ENCODE data around the gene SFT2D1. TPM values are rescaled to one million over a fixed set of nuclear protein-coding genes. Genes with fewer than 3 reads are reported as not detected.

SFT2D1 gene
- total RNA-seq, 1 donor from 2014 or later, result 23.3 TPM

GRCh38 chr6:166325383-166326042 is 16.8 kb downstream of the SFT2D1 start:
- intact Hi-C loops (cut with DNase I), result no loop called here
- Histone ChIP-seq H3K36me3 (peaks cover 0 to 45% of the 10 kb centered on the region in 2 donors), H3K9me3 (no peaks in the 10 kb centered on the region), H3K27me3 (no peaks in the 10 kb centered on the region), H3K4me3 (no peak overlapping the region), H3K27ac (no peak overlapping the region), H3K4me1 (no peaks in the 10 kb centered on the region)
- no peak for DNase-seq (ENCODE audit: extremely low spot score in 2 of 2)
- TF ChIP-seq POLR2AphosphoS5 (IDR thresholded peaks at IDR 0.05; ENCODE audit: insufficient read depth in 1 of 2, low read depth in 1 of 2), result no peak
- TF ChIP-seq POLR2A (IDR thresholded peaks at IDR 0.05), result no peak
- TF ChIP-seq CTCF (IDR thresholded peaks at IDR 0.05), result no peak

GRCh38 chr6:166323395-166323794 is 18.9 kb downstream of the SFT2D1 start:
- H3K27ac ChIP-seq, result no peak overlapping the region
- intact Hi-C loops (cut with DNase I), result no loop called here
- peak; percentile 19 to 20 for DNase-seq (ENCODE audit: extremely low spot score in 2 of 2)
- H3K9me3 ChIP-seq, result no peaks in the 10 kb centered on the region
- H3K4me1 ChIP-seq, result no peaks in the 10 kb centered on the region
- TF ChIP-seq CTCF (IDR thresholded peaks at IDR 0.05) (no peak), POLR2AphosphoS5 (IDR thresholded peaks at IDR 0.05; ENCODE audit: insufficient read depth in 1 of 2, low read depth in 1 of 2) (no peak), POLR2A (IDR thresholded peaks at IDR 0.05) (no peak)
- H3K27me3 ChIP-seq, result no peaks in the 10 kb centered on the region
- no peak overlapping the region for H3K4me3 ChIP-seq
- H3K36me3 ChIP-seq, result peaks cover 0 to 44% of the 10 kb centered on the region in 2 donors

GRCh38 chr6:166318649-166319600 is 23.4 kb downstream of the SFT2D1 start:
- H3K36me3 ChIP-seq, result peaks cover 0 to 22% of the 10 kb centered on the region in 2 donors
- no peak overlapping the region for H3K4me3 ChIP-seq
- H3K27ac ChIP-seq, result no peak overlapping the region
- TF ChIP-seq CTCF (IDR thresholded peaks at IDR 0.05), result no peak
- no peak for TF ChIP-seq POLR2A (IDR thresholded peaks at IDR 0.05)
- TF ChIP-seq POLR2AphosphoS5 (IDR thresholded peaks at IDR 0.05; ENCODE audit: insufficient read depth in 1 of 2, low read depth in 1 of 2), result no peak
- intact Hi-C loops (cut with DNase I), result loop anchor here (10.0 kb wide), 1 partner anchor 76 kb away; no protein-coding TSS in a partner anchor
- no peaks in the 10 kb centered on the region for H3K27me3 ChIP-seq
- no peaks in the 10 kb centered on the region for H3K9me3 ChIP-seq
- no peaks in the 10 kb centered on the region for H3K4me1 ChIP-seq
- no peak for DNase-seq (ENCODE audit: extremely low spot score in 2 of 2)

GRCh38 chr6:166318227-166318626 is 24.1 kb downstream of the SFT2D1 start:
- no peak for DNase-seq (ENCODE audit: extremely low spot score in 2 of 2)
- H3K27me3 ChIP-seq, result no peaks in the 10 kb centered on the region
- no peak overlapping the region for H3K27ac ChIP-seq
- TF ChIP-seq POLR2A (IDR thresholded peaks at IDR 0.05) (no peak), POLR2AphosphoS5 (IDR thresholded peaks at IDR 0.05; ENCODE audit: insufficient read depth in 1 of 2, low read depth in 1 of 2) (no peak), CTCF (IDR thresholded peaks at IDR 0.05) (no peak)
- intact Hi-C loops (cut with DNase I), result loop anchor here (10.0 kb wide), 1 partner anchor 77 kb away; no protein-coding TSS in a partner anchor
- H3K9me3 ChIP-seq, result no peaks in the 10 kb centered on the region
- H3K4me1 ChIP-seq, result no peaks in the 10 kb centered on the region
- peaks cover 0 to 17% of the 10 kb centered on the region in 2 donors for H3K36me3 ChIP-seq
- no peak overlapping the region for H3K4me3 ChIP-seq
